Osteoblast (primary cell): ENCODE measurements around the gene TRMT1L. TPM values are rescaled to one million over a fixed set of nuclear protein-coding genes. Genes with fewer than 3 reads are reported as not detected.

Source experiments
- DNase-seq: peaks from one replicate; pipeline ENCODE4 v3.0.0; 2011; ENCODE audit warnings: low spot score, mixed read lengths; ENCODE audit not compliant: insufficient read length; ENCODE audit errors: missing footprints
- H2AFZ ChIP-seq: 2 replicates; pipeline ENCODE4 v1.6.0; 2011; ENCODE audit warnings: mild to moderate bottlenecking, low read length
- H3K27ac ChIP-seq: 2 replicates; pipeline ENCODE4 v1.5.1; 2011; ENCODE audit warnings: mild to moderate bottlenecking, low read depth, low read length, moderate library complexity
- H3K27me3 ChIP-seq: 2 replicates; pipeline ENCODE4 v1.6.0; 2012; ENCODE audit warnings: mild to moderate bottlenecking, control low read depth, inconsistent platforms, low read length, moderate library complexity; ENCODE audit not compliant: insufficient read depth
- H3K36me3 ChIP-seq: 2 replicates; pipeline ENCODE4 v1.5.1; 2011; ENCODE audit warnings: mild to moderate bottlenecking, low read length, control low read depth, moderate library complexity; ENCODE audit not compliant: insufficient read depth
- H3K4me1 ChIP-seq: 2 replicates; pipeline ENCODE4 v1.5.1; 2011; ENCODE audit warnings: mild to moderate bottlenecking, low read length, control low read depth, moderate library complexity; ENCODE audit not compliant: insufficient read depth
- H3K4me2 ChIP-seq: 2 replicates; pipeline ENCODE4 v1.6.0; 2011; ENCODE audit warnings: mild to moderate bottlenecking, low read length; ENCODE audit not compliant: insufficient read depth
- H3K4me3 ChIP-seq: fragments of 200-600 bp; sonication (generic); 3 replicates; pipeline ENCODE4 v1.5.1; 2012; ENCODE audit warnings: mild to moderate bottlenecking, low read length, inconsistent platforms; ENCODE audit not compliant: insufficient read depth
- H3K79me2 ChIP-seq: 2 replicates; pipeline ENCODE4 v1.6.0; 2012; ENCODE audit warnings: mild to moderate bottlenecking, low read length, control low read depth, inconsistent platforms; ENCODE audit not compliant: insufficient read depth
- H3K9me3 ChIP-seq: 2 replicates; pipeline ENCODE4 v1.5.1; 2011; ENCODE audit warnings: low read depth, low read length, control low read depth
- H4K20me1 ChIP-seq: 2 replicates; pipeline ENCODE4 v1.6.0; 2012; ENCODE audit warnings: mild to moderate bottlenecking, low read length, control low read depth; ENCODE audit not compliant: insufficient read depth
- CTCF ChIP-seq: IDR thresholded peaks from 2 replicates; pipeline ENCODE4 v1.5.1; 2011; ENCODE audit warnings: mild to moderate bottlenecking, low read depth, low read length, moderate library complexity; ENCODE audit errors: extremely low read depth
- total RNA-seq: library from RNA; depleted of rRNA; stranded (reverse); fragments of >200 nt; gene quantifications from 2 replicates; pipeline ENCODE4 v1.2.3, GENCODE V29; 2012

The TRMT1L gene
- total RNA-seq, 1 donor, result 12.3 TPM

GRCh38 chr1:185080422-185080821 lies 76.3 kb downstream of the TRMT1L start:
- no peak overlapping the region for H3K4me3 ChIP-seq
- H2AFZ ChIP-seq, result no peak overlapping the region
- no peak overlapping the region for H3K4me2 ChIP-seq
- no peaks in the 10 kb centered on the region for H3K4me1 ChIP-seq
- H3K27me3 ChIP-seq, result no peaks in the 10 kb centered on the region
- no peaks in the 10 kb centered on the region for H3K9me3 ChIP-seq
- DNase-seq, result no peak
- no peak overlapping the region for H3K27ac ChIP-seq
- H3K79me2 ChIP-seq, result peaks cover 60% of the 10 kb centered on the region
- no peak for TF ChIP-seq CTCF
- peaks cover 6% of the 10 kb centered on the region for H4K20me1 ChIP-seq
- no peaks in the 10 kb centered on the region for H3K36me3 ChIP-seq

- no peak overlapping the region for H3K27ac ChIP-seq
- H3K4me1 ChIP-seq, result peaks cover 10% of the 10 kb centered on the region
- H3K27me3 ChIP-seq, result no peaks in the 10 kb centered on the region
- no peak overlapping the region for H3K4me2 ChIP-seq
- no peak overlapping the region for H3K4me3 ChIP-seq
- H4K20me1 ChIP-seq, result peaks cover 10% of the 10 kb centered on the region
- no peak for DNase-seq
- no peak for TF ChIP-seq CTCF
- no peak overlapping the region for H2AFZ ChIP-seq
- H3K79me2 ChIP-seq, result peaks cover 59% of the 10 kb centered on the region
- no peaks in the 10 kb centered on the region for H3K9me3 ChIP-seq
- no peaks in the 10 kb centered on the region for H3K36me3 ChIP-seq
Measured at GRCh38 chr1:185077374-185077773, 79.4 kb downstream of the TRMT1L start.

- no peak for DNase-seq
- Histone ChIP-seq H3K36me3 (no peaks in the 10 kb centered on the region), H3K27ac (no peak overlapping the region), H3K9me3 (no peaks in the 10 kb centered on the region), H2AFZ (no peak overlapping the region), H4K20me1 (peaks cover 15% of the 10 kb centered on the region), H3K4me3 (no peak overlapping the region), H3K27me3 (no peaks in the 10 kb centered on the region), H3K79me2 (peaks cover 61% of the 10 kb centered on the region), H3K4me2 (no peak overlapping the region), H3K4me1 (peaks cover 10% of the 10 kb centered on the region)
- TF ChIP-seq CTCF, result no peak
Measured at GRCh38 chr1:185075476-185075875, 81.3 kb downstream of the TRMT1L start.

GRCh38 chr1:185074307-185074706 lies 82.4 kb downstream of the TRMT1L start:
- Histone ChIP-seq H4K20me1 (peaks cover 15% of the 10 kb centered on the region), H3K4me1 (peaks cover 10% of the 10 kb centered on the region), H3K4me3 (no peak overlapping the region), H3K79me2 (peaks cover 55% of the 10 kb centered on the region), H3K9me3 (no peaks in the 10 kb centered on the region), H3K36me3 (no peaks in the 10 kb centered on the region), H3K4me2 (no peak overlapping the region), H3K27me3 (no peaks in the 10 kb centered on the region), H3K27ac (no peak overlapping the region), H2AFZ (no peak overlapping the region)
- TF ChIP-seq CTCF, result no peak
- peak; percentile 46 for DNase-seq
